ENCODE results near the gene MZT2B. TPM values are rescaled to one million over a fixed set of nuclear protein-coding genes. Genes with fewer than 3 reads are reported as not detected.
"Not testable (repeated sequence)": the region's sequence is repeated elsewhere in the genome, so short reads cannot be mapped to it uniquely, and the experiment has no call there.

The MZT2B gene
- total RNA-seq, 1 donor from 2014 or later = 146 TPM

DNA sequence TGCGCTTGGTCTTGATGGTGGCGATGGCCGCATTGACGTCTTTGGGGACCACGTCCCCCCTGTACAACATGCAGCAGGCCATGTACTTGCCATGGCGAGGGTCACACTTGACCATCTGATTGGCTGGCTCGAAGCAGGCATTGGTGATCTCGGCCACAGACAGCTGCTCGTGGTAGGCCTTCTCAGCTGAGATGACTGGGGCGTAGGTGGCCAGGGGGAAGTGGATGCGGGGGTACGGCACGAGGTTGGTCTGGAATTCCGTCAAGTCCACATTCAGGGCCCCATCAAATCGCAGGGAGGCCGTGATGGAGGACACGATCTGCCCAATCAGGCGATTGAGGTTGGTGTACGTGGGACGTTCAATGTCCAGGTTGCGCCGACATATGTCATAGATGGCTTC, 11.8 kb downstream of the MZT2B start:
- not testable (repeated sequence) for DNase-seq (ENCODE audit: low read depth); FAIRE-seq; H3K4me3 ChIP-seq (ENCODE audit: low read depth, low read length); H3K36me3 ChIP-seq (ENCODE audit: control insufficient read depth, insufficient read depth, low read length); H3K27me3 ChIP-seq (ENCODE audit: control insufficient read depth, insufficient read depth, low read length)

DNA sequence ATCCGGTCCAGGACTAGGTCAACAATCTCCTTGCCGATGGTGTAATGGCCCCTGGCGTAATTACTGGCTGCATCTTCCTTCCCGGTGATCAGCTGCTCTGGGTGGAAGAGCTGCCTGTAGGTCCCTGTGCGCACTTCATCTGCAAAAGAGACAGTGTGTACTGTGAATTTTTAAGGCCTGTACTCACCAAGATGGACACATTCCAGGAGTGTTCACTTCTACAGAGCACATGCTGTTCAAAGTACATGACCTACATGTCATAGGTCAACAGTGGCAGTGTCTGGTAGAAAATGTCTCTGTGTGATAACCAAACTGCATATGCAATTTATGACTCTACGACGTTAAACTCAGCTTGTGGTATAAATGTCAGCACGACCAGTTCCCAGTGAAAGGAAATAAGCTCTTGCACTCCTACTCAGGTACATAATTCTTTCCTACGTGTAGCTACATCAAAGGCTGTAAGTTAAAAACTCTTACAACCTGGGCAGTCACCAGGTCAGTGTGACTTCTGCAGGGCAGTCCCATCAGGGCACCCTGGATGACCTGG, 13.1 kb downstream of the MZT2B start:
- not testable (repeated sequence) for DNase-seq (ENCODE audit: low read depth); H3K36me3 ChIP-seq (ENCODE audit: control insufficient read depth, insufficient read depth, low read length); H3K27me3 ChIP-seq (ENCODE audit: control insufficient read depth, insufficient read depth, low read length); FAIRE-seq; H3K4me3 ChIP-seq (ENCODE audit: low read depth, low read length)

DNA sequence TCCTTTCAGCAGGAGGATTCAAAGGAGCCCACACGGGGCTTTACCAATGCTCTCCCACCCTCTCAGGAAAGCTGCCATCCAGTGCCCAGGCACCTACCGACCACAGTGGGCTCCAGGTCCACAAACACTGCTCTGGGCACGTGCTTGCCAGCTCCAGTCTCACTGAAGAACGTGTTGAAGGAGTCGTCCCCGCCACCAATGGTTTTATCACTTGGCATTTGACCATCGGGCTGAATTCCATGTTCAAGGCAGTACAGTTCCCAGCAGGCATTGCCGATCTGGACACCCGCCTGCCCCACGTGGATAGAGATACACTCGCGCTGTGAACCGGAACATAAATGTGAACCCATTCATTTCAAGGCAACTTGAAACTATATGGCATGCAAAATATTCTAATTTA, 14.0 kb downstream of the MZT2B start:
- H3K4me3 ChIP-seq (ENCODE audit: low read depth, low read length); H3K36me3 ChIP-seq (ENCODE audit: control insufficient read depth, insufficient read depth, low read length); H3K27me3 ChIP-seq (ENCODE audit: control insufficient read depth, insufficient read depth, low read length); DNase-seq (ENCODE audit: low read depth); FAIRE-seq: not testable (repeated sequence)

DNA sequence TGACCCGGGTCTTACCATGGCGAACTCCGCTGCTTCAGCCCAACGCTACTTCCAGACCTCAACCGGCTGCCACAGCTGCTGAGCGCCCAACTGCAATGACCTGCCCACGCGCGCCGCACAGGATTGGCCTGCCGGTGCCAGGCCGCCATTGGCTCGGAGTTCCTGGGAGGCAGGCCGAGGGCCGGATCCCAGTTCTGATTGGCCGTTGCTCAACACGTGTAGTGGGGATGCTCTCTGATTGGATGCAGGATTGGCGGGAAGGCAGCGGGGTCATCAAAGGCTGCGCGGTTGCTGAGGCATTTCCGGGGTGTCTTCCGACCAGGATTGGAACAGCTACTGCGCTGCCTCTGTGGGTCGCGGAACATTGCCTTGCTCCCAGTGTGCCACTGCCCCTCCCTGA, 16.3 kb downstream of the MZT2B start, which contains the start of gene TUBA3E:
Gene TUBA3E (minus strand): TSS at position 97 of the 400 bp plus-strand sequence. CDS start 79 bp downstream, at position 18.
- no peak for TF ChIP-seq CTCF (IDR thresholded peaks at IDR 0.05; ENCODE audit: insufficient read depth, low read length, severe bottlenecking)
- Histone ChIP-seq H3K4me3 (ENCODE audit: low read depth, low read length) (no peak within 1 kb of the TSS), H3K36me3 (ENCODE audit: control insufficient read depth, insufficient read depth, low read length) (no peaks in the 10 kb centered on the region), H3K27me3 (ENCODE audit: control insufficient read depth, insufficient read depth, low read length) (no peaks in the 10 kb centered on the region)
- no peak for DNase-seq (ENCODE audit: low read depth)
- no peak for FAIRE-seq

GRCh38 chr2:130202518-130202917, 20.5 kb downstream of the MZT2B start:
- H3K4me3 ChIP-seq (ENCODE audit: low read depth, low read length); FAIRE-seq; DNase-seq (ENCODE audit: low read depth); H3K36me3 ChIP-seq (ENCODE audit: control insufficient read depth, insufficient read depth, low read length); H3K27me3 ChIP-seq (ENCODE audit: control insufficient read depth, insufficient read depth, low read length): not testable (repeated sequence)

- DNase-seq (ENCODE audit: low read depth); H3K4me3 ChIP-seq (ENCODE audit: low read depth, low read length); H3K27me3 ChIP-seq (ENCODE audit: control insufficient read depth, insufficient read depth, low read length); FAIRE-seq; H3K36me3 ChIP-seq (ENCODE audit: control insufficient read depth, insufficient read depth, low read length): not testable (repeated sequence)
Measured at GRCh38 chr2:130203150-130203549, 21.1 kb downstream of the MZT2B start.

GRCh38 chr2:130207051-130207450, 25.0 kb downstream of the MZT2B start:
- not testable (repeated sequence) for H3K27me3 ChIP-seq (ENCODE audit: control insufficient read depth, insufficient read depth, low read length); H3K36me3 ChIP-seq (ENCODE audit: control insufficient read depth, insufficient read depth, low read length); H3K4me3 ChIP-seq (ENCODE audit: low read depth, low read length); DNase-seq (ENCODE audit: low read depth); FAIRE-seq

DNA sequence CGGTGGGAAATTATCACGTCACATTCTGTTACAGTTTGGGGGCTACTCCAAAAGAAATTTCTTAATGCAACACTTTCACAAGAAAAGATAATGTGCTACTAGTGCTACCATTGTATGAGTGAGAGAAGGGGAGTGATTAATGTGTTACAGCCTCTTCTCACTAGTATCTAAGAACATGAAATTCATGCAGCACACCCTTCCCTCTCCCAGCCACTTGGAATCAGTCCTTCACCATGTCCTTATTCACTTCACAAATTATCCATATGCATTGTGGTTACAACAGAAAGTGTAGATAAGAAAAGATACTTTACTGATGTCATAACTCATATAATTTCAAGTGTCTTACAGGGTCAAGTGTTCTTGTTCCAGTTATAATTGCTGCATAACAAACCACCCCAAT, 37.1 kb downstream of the MZT2B start:
- not testable (repeated sequence) for H3K4me3 ChIP-seq (ENCODE audit: low read depth, low read length); H3K36me3 ChIP-seq (ENCODE audit: control insufficient read depth, insufficient read depth, low read length); DNase-seq (ENCODE audit: low read depth); H3K27me3 ChIP-seq (ENCODE audit: control insufficient read depth, insufficient read depth, low read length)
- peak; percentile 18 for FAIRE-seq

GRCh38 chr2:130220505-130220904, 38.4 kb downstream of the MZT2B start:
- DNase-seq (ENCODE audit: low read depth); FAIRE-seq; H3K4me3 ChIP-seq (ENCODE audit: low read depth, low read length): not testable (repeated sequence)

DNA sequence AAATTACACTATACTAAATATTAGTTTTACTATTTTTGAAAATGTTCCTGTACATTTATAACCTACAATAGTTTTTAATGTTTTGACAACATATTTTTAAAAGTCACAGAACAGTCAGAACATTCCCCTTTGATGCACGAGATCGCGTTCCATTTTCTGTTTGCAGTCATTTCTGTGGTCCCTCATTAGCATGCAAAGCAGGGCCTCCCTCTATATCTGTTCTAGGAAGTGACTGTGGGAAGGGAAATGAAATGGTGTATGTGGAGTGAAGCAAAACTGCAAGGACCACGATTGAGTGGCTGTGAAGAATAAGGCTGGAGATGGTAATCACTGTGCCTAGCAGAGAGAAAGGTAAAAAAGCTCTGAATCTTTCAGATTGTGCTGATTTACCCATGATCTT, 40.5 kb downstream of the MZT2B start:
- not testable (repeated sequence) for DNase-seq (ENCODE audit: low read depth); H3K36me3 ChIP-seq (ENCODE audit: control insufficient read depth, insufficient read depth, low read length); H3K4me3 ChIP-seq (ENCODE audit: low read depth, low read length); FAIRE-seq; H3K27me3 ChIP-seq (ENCODE audit: control insufficient read depth, insufficient read depth, low read length)

More at GRCh38 chr2:130220505-130220904, 38.4 kb downstream of the MZT2B start:
- H3K27me3 ChIP-seq (ENCODE audit: control insufficient read depth, insufficient read depth, low read length); H3K36me3 ChIP-seq (ENCODE audit: control insufficient read depth, insufficient read depth, low read length): not testable (repeated sequence)

DNA sequence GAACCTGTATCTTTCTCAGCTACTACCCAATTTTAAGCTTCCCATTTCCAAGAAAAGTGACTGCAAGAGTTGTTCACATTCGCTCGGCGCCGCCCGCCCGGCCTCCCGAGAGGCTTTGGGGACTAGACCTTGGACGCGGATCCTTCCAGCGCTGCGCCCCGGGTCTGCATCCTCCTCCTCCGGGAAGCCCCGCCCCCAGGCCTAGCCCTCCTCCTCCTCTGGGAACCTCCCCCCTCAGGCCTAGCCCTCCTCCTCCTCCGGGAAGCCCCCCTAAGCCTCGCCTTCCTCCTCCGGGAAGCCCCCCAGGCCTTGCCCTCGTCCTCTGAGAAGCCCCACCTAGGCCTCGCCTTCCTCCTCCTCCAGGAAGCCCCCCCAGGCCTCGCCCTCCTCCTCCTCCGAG, 45.9 kb downstream of the MZT2B start:
- DNase-seq (ENCODE audit: low read depth); H3K36me3 ChIP-seq (ENCODE audit: control insufficient read depth, insufficient read depth, low read length); H3K27me3 ChIP-seq (ENCODE audit: control insufficient read depth, insufficient read depth, low read length); H3K4me3 ChIP-seq (ENCODE audit: low read depth, low read length); FAIRE-seq: not testable (repeated sequence)

- not testable (repeated sequence) for H3K27me3 ChIP-seq (ENCODE audit: control insufficient read depth, insufficient read depth, low read length); FAIRE-seq; H3K36me3 ChIP-seq (ENCODE audit: control insufficient read depth, insufficient read depth, low read length); DNase-seq (ENCODE audit: low read depth); H3K4me3 ChIP-seq (ENCODE audit: low read depth, low read length)
Measured at GRCh38 chr2:130228467-130229160, 46.6 kb downstream of the MZT2B start.

DNA sequence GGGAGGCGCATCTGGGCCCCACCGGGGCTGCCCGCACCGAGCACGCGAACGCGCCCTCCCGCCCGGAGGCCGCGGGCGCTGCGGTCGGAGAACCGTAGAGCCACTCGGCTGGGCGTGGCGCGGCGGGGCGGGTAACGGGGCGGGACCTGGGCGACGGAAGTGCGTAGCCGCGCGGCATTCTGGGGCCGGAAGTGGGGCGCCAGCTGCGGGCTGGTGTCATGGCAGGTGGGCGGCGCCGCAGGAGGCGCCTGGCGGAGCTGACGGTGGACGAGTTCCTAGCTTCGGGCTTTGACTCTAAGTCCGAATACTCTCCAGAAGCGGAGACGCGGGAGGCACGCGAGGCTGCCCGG, 47.1 kb downstream of the MZT2B start:
- not testable (repeated sequence) for H3K36me3 ChIP-seq (ENCODE audit: control insufficient read depth, insufficient read depth, low read length); FAIRE-seq; H3K4me3 ChIP-seq (ENCODE audit: low read depth, low read length); H3K27me3 ChIP-seq (ENCODE audit: control insufficient read depth, insufficient read depth, low read length); DNase-seq (ENCODE audit: low read depth)

- not testable (repeated sequence) for FAIRE-seq; H3K36me3 ChIP-seq (ENCODE audit: control insufficient read depth, insufficient read depth, low read length); H3K4me3 ChIP-seq (ENCODE audit: low read depth, low read length); DNase-seq (ENCODE audit: low read depth); H3K27me3 ChIP-seq (ENCODE audit: control insufficient read depth, insufficient read depth, low read length)
Measured at GRCh38 chr2:130230376-130230775, 48.3 kb downstream of the MZT2B start.
